Choroid plexus epithelial cell (primary cell): ENCODE measurements around the gene IFNA13.

Experiments
- DNase-seq: peaks from one replicate; pipeline ENCODE4 v3.0.0-alpha.2; 2010; ENCODE audit warnings: low read depth
- H3K4me3 ChIP-seq: 2 replicates; pipeline ENCODE4 v1.5.1; 2011; ENCODE audit warnings: low read depth, mild to moderate bottlenecking, control low read depth, low read length, moderate library complexity
- TF ChIP-seq, protein P1 (sequence below): conservative IDR thresholded peaks from 2 replicates; pipeline ENCODE4 v1.5.1; 2011; ENCODE audit warnings: low read depth, mild to moderate bottlenecking, control low read depth, inconsistent platforms, low read length, moderate library complexity

Gene IFNA13

DNA sequence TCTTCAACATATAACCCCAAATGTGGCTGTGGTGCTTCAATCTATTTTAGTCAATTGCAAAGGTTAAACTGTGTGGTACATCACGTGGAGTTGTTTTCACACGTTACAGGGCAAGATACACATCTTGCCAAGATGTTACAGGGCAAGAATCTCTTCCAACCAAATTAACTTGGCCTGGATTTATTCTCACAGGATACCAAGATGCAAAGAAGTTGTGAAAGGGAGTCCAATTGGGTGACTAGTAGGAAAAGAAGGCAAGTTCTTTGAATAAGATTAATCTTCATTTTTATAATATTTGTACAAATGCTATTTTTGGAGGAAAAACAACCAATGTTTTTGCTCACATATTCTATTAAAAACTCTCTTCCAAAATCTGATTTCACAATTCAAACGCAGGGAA lies 36.3 kb upstream of the IFNA13 start:
- TF ChIP-seq, protein P1, sequence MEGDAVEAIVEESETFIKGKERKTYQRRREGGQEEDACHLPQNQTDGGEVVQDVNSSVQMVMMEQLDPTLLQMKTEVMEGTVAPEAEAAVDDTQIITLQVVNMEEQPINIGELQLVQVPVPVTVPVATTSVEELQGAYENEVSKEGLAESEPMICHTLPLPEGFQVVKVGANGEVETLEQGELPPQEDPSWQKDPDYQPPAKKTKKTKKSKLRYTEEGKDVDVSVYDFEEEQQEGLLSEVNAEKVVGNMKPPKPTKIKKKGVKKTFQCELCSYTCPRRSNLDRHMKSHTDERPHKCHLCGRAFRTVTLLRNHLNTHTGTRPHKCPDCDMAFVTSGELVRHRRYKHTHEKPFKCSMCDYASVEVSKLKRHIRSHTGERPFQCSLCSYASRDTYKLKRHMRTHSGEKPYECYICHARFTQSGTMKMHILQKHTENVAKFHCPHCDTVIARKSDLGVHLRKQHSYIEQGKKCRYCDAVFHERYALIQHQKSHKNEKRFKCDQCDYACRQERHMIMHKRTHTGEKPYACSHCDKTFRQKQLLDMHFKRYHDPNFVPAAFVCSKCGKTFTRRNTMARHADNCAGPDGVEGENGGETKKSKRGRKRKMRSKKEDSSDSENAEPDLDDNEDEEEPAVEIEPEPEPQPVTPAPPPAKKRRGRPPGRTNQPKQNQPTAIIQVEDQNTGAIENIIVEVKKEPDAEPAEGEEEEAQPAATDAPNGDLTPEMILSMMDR: no peak
- DNase-seq: no peak
- no peak overlapping the region for H3K4me3 ChIP-seq

GRCh38 chr9:21402386-21403251 lies 34.8 kb upstream of the IFNA13 start:
- no peak for DNase-seq
- H3K4me3 ChIP-seq: no peak overlapping the region
- TF ChIP-seq, protein P1: no peak

- TF ChIP-seq, protein P1: no peak
- H3K4me3 ChIP-seq: no peak overlapping the region
Measured at GRCh38 chr9:21399956-21400355, 32.1 kb upstream of the IFNA13 start.

DNA sequence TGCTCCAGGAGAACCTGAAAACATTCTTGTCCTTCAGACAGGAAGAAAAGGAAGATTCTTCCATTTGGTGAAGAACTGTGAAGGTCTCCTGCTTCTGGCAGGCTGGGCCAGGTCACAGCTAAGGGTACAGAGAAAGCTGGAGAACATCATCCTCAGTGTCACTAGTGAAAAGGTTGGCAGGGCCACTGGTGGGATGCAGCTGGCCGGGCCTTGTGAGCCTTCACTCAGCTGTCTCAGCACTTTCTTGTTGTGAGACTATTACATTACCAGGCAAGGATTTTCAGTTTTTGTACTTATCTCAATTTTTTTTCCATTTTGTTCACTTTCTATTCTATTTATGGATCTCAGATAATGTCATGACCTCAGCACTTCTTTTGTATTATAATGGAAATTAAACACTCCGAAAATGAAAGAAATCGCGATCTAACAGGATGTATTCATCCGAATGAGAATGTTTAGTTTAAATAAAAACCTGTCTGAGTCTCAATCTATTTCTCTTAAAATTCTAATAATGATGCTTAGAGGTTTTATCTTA lies 31.2 kb upstream of the IFNA13 start:
- TF ChIP-seq, protein P1: no peak
- DNase-seq: no peak
- no peak overlapping the region for H3K4me3 ChIP-seq

More at GRCh38 chr9:21399956-21400355, 32.1 kb upstream of the IFNA13 start:
- DNase-seq: no peak

DNA sequence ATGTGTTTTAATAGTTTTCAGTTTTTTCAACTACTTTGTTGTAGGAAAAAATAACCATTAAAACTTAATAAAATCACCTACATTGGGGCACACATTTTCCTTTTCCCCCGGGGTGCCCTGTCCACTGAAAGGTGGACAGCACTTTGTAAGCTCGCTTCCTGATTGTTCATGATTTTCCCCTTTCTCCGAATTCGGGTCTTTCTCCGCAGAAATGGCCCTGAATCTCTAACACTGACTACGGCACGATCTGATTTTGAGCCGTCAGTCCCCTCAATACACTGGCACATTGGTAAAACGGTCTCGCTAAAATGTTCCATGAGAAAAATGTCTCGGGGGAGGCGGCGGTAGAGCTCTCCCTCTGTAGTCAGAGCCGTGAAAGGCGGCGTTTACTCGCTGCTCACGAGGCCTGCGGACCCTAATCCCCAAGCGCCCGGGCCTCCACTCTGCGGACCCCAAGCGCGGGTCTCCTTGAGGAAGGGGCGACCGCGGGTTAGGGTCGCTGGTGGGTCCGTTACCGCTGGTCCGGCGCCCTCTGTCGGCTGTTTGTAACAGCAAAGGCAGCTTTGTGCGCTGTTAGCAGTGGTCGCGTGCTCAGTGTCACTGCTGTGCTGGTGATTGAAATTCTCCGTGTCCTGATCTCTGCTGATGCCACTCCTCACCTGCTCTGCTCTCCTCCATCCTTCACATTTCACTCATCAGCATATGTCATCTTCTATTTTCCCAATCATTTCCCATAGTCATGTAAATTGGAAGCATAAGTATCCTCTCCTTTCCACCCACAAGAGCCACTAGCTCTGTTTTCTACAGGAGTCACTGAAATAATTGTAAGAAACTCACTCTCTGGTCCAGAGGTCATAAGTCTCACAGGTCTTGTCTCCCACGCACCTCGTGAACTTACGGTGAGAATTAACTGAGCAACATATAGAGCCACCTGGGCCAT lies 28.2 kb upstream of the IFNA13 start:
- TF ChIP-seq, protein P1: peak; percentile 91

GRCh38 chr9:21392270-21392669 lies 24.4 kb upstream of the IFNA13 start:
- no peak overlapping the region for H3K4me3 ChIP-seq
- peak; percentile 36 for DNase-seq

More for the DNA sequence above, 28.2 kb upstream of the IFNA13 start:
- H3K4me3 ChIP-seq: peak overlapping the region; percentile 57
- DNase-seq: peak; percentile 34

More at GRCh38 chr9:21392270-21392669, 24.4 kb upstream of the IFNA13 start:
- TF ChIP-seq, protein P1: peak; percentile 35
